GM21447 (cell line): Measurements from ENCODE around the gene AKR1D1.
"Not testable (repeated sequence)": the region's sequence is repeated elsewhere in the genome, so short reads cannot be mapped to it uniquely, and the experiment has no call there.

Source experiments
- ATAC-seq: cut with Tn5 transposase; IDR thresholded peaks from one replicate; pipeline ENCODE4 v1.9.1; 2021; ENCODE audit not compliant: unreplicated experiment

Gene AKR1D1

DNA sequence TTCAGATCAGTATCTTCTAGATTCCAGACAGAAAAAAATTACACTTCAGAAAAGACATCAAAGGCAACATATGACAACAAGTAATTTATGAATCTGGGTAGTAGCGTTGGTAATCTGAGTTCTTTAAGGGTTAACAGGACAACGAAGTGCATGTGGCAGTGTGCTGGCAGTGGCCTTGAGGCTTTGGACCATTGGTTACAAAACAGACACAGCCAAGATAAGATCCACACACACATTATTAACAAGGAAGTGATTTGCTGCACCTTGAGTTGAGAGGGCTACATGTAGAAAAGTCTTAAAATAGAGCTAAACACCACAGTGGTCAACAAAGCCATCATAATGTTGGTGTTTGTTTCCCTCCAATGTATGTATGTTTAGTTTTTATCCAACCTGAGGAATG is 40.6 kb downstream of the AKR1D1 start:
- no peak for ATAC-seq

DNA sequence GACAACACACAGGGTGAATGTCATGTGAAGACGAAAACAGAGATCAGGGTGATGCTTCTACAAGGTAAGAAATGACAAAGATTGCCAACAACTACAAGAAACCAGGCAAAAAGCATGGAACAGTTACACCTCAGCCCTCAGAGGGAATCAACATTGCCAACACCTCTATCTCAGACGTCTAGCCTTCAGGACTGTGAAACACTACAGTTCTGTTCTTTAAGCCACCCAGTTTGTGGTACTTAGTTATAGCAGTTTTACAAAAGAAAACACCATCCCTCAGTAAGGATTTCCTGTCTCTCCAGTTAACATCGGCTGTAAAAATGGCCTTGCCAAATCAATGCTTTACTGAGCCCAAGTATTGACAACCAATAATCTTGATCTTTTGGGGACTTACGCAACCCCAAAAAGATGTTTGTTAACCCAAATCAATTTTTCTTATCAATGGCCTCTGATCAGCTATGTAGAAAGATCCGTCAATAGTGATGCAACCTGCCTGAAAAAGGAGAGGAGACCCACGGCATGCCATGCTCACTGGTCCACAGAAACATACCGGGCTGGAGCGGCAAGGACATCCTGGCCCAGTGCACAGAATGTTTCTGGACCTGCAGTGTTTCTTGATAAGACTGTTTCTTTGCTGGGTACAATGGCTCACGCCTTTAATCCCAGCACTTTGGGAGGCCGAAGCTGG is 44.0 kb downstream of the AKR1D1 start:
- ATAC-seq, result no peak

DNA sequence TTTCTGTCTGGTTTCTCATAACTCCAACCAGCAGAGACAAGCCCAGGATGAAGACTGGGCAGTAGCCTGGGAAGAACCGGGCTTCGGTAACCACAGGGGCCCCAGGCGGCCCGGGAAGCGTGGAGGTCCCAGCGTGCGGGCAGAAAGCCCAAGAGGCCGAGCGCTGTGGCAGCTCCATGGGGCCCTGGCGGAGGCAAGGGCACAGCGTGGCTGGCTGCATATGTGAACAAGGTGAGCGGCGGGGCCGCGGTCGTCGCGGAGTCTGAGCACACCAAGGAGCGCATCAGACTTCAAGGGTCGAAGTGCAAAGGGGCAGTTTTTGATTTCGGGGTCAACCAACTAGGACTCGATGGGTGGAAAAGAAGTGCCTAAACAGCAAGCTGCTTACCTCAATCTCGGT is 45.9 kb downstream of the AKR1D1 start:
- no peak for ATAC-seq

DNA sequence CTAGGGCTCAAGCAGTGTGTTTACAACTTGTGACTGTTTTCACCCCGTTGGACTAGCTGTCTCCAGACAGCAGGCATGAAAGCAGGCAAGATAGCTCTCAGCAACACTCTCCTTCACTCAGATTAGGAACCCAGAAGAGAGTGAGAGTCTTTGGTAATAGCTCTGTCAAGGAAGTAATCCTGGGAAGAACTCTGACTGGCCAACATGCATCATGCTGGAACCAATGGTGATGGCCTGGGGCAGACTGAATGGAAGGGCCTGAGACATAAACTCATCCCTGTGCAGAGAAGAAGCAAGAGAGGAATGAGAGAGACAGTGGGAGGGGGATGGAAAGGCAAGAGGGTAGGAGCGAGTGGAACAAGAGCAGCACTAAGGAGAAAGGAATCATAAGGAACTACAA is 48.9 kb downstream of the AKR1D1 start:
- ATAC-seq, result no peak

DNA sequence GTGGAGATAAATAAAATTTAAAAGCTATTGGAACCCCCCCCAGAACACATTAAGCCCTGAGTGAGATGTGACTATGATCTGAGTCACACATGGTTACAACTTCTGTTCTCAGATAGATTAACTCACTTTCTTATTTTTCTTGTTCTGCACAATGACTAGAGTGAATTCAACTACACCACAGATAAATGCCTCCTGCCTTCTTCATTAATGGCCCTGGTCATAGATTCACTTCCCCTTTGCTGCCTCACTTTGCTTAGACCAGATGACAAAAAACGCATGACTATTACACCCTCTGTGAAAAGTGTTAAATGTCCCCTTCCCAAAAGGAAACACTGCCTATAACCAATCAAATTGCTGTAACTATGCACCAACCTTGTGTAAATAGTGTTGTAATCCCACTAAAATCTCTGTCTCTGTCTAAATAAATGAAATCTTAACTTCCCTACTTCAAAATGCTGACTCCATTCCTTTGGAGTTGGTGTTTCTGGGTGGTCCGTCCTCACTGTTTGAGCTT is 49.4 kb downstream of the AKR1D1 start:
- ATAC-seq, result peak; percentile 89

DNA sequence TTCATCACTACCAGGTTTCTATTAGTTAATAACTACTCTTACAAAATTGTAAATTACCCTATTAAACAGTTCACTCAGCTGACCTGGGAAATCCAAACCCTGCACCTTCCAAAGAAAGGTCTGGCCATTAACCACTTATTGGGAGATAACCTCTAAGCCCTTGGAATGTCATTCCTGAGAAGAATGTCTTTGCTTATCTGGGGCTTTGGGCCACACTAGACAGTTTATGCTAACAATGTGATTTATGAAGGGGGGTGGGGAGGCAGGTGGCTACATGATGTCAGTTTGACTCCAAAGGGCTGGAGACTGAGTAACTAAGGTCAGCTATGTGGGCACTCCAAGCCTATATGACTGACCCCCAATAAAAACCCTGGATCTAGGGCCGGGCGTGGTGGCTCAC is 50.7 kb downstream of the AKR1D1 start:
- no peak for ATAC-seq

DNA sequence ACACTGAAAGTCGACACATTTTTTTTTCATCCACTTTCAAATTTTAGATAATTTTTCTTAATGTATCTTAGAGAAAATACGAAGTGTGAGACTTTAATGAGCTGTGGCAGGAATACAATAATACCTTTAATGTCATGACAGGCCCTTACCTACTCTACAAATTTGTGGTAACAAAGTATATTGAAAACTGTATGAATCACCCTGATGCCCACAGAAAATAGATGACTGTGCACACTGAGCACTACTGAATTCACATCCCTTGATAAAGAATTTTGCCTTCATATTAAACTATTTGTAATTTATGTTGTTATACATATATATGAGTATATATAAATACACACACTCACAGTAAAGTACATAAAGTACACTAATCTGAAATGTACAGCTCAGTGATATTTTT is 51.7 kb downstream of the AKR1D1 start:
- no peak for ATAC-seq

DNA sequence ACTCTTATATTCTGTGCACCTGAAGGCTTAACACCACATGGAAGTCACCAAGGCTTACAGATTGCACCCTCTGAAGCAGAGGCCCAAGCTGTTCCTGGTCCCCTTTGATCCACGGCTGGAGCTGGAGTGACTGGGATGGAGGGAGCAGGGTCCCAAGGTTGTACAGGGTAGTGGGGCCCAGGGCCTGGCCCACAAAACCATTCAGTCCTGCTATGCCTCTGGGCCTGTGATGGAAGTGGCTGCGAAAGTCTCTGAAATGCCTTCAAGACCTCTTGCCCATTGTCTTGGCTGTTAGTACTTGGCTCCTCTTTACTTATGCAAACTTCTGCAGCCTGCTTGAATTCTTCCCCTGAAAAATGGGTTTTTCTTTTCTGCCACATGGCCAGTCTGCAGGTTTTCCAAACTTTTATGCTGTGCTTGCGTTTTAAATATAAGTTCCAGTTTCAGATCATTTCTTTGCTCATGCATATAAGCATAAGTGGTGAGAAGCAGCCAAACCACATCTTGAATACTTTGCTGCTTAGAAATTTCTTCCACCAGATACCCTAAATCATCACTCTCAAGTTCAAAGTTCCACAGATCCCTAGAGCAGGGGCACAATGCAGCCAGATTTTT is 53.4 kb downstream of the AKR1D1 start:
- ATAC-seq, result no peak

DNA sequence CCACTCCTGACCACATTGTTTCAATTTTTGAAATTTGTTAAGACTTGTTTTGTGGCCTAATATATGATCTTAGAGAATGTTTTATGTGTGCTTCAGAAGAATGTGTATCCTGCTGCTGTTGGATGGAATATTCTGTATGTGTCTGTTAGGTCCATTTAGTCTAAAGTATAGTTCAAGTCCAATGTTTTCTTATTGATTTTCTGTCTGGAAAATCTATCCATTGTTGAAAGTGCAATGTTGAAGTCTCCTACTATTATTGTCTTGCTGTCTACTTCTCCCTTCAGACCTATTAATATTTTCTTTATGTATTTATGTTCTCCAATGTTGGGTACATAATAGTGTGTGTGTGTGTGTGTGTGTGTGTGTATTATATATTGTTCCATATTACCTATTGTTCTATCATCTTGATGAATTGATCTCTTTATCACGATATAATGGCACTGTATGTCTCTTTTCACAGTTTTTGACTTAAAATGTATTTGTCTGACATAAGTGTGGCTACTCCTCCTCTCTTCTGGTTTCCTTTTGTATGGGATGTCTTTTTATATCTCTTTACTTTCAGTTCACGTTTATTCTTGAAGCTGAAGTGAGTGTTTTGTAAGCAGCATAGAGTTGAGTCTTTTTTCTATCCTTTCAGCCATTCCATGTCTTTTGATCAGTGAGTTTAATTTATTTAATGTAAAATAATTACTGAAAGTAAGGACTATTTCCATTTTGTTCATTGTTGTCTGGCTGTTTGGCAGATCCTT is 61.3 kb downstream of the AKR1D1 start:
- no peak for ATAC-seq

DNA sequence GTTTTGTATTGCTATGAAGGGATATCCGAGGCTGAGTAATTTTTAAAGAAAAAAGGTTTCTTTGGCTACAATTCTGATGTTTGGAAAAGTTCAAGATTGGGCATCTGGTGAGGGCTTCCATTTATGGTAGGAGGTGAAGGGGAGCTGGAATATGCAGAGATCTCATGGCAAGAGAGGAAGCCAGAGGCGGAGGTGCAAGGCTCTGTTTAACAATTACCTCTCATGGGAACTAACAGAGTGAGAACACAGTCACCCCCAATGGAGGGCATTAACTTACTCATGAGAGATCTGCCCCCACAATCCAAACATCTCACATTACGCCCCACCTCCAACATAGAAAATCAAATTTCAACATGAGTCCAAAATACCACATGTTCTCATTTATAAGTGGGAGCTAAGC is 62.0 kb downstream of the AKR1D1 start:
- ATAC-seq, result no peak

DNA sequence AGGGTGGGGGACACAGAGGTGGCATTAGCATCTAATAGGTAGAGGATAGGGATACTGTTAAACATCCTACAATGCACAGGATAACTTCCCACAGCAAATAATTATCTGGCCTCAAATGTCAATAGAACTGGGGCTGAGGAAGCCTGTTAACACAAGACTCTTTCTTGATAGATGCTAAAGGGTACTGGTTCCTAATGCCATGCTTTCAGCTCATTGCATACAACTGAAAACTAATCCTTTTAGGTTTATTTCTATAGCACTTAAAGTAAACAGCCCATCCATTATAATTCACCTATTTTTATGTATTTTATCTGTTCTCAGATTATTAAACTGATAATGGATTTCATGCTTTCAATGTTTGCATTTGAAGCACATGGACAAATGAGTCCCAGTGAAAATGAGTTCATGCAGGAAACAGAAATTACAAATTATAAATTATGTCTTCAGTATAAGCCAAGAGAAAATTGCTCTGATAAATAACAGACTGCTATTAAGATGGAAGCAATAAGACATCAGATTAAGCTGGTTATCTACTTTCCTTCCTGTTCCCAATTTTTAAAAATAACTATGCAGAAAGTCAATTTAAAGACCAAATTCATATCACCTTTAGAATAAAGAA is 66.4 kb downstream of the AKR1D1 start:
- ATAC-seq, result no peak

DNA sequence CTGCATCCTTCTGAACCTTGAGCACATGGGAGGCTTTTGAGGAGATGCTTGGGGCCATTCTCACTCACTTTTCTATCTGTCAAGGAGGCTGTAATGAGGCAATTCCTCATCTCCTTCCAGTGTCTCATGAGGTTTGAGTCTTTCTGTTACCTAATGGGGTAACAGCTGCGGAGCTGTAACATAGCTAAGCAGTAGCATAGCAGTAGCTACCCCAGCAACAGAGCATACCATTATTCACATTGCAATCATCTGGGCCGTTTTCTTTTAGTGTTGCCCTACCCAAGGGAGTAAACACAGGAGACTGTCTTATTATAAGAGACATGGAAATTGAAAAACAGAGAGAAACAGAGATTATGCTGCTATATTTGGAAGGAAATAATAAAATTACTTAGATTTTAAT is 68.7 kb downstream of the AKR1D1 start:
- ATAC-seq, result no peak

DNA sequence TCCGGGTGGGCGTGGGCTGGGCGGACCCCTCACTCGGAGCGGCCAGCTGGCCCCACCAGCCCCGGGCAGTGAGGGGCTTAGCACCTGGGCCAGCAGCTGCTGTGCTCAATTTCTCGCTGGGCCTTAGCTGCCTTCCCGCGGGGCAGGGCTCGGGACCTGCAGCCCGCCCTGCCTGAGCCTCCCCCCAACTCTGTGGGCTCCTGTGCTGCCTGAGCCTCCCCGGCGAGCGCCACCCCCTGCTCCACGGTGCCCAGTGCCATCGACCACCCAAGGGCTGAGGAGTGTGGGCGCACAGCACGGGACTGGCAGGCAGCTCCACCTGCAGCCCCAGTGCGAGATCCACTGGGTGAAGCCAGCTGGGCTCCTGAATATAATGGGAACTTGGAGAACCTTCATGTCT is 70.0 kb downstream of the AKR1D1 start:
- ATAC-seq, result not testable (repeated sequence)

DNA sequence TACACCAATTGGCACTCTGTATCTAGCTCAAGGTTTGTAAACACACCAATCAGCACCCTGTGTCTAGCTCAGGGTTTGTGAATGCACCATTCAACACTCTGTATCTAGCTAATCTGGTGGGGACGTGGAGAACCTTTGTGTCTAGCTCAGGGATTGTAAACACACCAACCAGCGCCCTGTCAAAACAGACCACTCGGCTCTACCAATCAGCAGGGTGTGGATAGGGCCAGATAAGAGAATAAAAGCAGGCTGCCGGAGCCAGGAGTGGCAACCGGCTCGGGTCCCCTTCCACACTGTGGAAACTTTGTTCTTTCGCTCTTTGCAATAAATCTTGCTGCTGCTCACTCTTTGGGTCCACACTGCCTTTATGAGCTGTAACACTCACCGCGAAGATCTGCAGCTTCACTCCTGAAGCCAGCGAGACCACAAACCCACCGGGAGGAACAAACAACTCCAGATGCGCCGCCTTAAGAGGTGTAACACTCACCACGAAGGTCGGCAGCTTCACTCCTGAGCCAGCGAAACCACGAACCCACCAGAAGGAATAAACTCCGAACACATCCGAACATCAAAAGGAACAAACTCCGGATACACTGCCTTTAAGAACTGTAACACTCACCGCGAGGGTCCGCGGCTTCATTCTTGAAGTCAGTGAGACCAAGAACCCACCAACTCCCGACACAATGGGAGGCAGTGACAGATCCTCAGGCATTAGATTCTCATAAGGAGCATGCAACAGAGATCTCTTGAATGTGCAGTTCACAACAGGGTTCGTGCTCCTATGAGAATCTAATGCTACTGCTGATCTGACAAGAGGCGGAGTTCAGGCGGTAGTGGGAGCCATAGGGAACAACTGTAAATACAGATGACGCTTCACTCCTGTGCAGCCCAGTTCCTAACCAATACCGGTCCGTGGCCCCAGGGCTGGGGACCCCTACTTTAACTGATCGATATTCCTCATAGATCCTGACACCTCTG is 70.8 kb downstream of the AKR1D1 start:
- not testable (repeated sequence) for ATAC-seq

DNA sequence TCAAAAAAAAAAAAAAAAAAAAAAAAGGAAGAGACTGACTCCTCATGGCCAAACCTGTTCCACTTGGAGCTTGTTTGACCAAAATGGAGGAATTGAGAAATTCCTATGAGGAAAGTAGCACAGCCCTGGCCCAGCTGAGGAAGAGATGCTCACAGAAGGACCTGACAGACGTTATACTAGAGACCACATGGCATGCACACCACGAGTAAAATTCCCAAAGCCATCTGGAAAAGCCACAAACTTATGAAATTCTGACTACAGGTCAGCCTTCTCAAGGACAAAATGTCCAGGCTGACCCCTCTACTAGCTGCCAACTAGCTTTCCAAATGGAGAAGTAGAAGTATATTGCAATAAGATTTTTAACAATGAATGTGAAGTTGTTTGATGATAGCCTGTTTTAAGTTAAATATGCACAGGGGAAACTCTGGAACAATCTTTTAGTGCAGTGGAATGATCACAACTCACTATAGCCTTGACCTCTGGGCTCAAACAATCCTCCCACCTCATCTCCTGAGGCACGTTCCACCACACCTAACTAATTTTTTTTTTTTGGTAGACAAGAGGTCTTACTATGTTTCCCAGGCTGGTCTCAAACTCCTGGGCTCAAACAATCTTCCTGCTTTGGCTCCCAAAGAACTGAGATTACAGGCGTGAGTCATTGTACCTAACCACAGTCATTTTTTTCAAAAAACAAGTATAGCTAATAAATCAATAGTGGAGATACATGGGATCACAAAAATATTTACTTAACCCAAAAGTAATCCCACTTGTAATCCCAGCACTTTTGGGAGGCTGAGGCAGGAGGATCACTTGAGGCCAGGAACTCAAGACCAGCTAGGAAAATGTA is 75.7 kb downstream of the AKR1D1 start:
- ATAC-seq, result no peak

DNA sequence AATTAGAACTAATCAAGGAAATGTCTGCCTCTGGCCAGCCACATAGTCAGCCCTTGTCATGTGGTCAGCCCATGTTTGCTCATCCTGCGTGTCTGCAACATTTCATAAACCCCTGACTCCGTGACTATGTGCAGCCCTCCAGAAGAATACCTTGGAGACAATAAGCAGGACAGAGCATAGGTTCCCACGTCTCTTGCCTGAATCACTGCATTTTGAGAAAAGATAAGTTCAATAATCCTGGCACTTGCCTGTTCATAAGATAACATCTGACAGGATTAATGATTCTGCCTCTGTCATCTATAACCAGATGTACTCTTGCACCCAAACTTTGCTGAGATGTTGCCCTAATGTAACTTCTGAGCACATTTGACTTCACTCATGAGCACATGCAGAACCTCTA is 78.4 kb downstream of the AKR1D1 start:
- no peak for ATAC-seq

DNA sequence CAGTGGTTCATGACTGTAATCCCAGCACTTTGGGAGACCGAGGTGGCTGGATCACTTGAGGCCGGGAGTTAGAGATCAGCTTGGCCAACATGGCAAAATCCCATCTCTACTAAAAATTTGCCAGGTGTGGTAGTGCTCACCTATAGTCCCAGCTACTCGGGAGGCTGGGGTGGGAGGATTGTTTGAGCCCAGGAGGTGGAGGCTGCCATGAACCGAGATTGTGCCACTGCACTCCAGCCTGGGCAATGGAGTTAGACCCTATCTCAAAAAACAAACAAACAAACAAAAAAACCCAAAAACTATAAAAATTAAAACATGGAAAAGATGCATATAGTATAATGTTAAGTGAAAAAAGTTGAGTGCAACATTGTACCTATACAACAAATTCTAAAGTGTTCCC is 81.4 kb downstream of the AKR1D1 start:
- no peak for ATAC-seq

DNA sequence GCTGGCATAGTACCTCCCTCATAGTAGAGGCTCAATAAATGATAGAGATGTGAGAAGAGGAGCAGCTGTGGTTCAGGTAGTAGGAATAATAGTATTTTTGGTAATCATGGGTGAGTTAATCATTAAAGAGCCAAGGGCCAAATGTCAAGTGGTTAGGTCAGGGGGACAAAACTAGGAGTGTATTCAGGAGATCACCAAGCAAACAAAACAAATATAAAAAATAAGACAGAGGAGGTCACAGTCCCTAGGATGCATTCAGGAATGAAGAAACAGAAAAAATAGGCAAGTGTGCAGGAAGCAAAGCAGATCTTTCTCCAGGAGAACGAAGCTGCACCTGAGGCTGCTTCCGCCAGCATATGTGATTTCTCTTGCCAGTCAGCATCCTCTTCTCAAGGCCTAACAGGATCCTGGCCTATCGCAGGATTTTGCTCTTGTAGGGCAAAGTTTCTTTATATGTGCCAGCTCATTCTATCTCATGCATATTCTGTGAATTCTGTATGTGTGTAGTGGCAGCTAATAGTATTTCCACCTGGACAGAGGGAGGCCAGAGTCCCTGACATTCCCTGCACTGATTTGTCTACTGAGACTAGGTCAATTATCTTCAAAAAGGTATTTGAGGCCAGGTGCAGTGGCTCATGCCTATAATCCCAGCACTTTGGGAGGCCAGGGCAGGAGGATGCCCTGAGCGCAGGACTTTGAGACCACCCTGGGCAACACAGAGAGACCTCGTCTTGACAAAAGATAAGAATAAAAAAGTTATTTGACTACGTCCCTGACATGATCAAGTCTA is 82.7 kb downstream of the AKR1D1 start:
- ATAC-seq, result no peak

DNA sequence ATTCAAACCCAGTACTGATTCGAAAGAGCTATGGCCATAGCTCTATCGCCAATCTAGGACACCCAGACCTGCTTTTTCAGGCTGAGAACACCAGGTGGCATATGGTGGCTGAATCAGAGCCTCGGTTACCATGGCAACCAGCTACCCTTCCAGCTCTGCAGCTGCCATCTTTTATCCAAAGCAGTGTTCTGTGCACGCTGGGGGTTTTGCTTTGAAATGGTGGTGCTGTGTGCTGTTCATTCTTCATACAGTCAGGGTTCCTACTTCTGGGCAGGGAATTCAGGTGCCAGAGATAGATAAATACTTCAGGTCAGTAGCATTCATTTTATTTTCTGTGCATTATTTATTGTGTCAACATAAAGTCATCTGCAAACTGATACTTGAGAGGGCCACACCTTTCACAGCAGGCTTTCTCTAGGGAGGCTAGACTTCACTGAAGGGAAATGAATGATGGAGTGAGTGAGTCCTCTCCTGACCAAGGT is 85.4 kb downstream of the AKR1D1 start:
- ATAC-seq, result peak; percentile 100
